Activated B cell treated with CpG ODN at 0.5 μM for 24 hours (primary cell): ENCODE measurements around the gene ITGA11. TPM values are rescaled to one million over a fixed set of nuclear protein-coding genes. Genes with fewer than 3 reads are reported as not detected.

Source experiments
- ATAC-seq: fragments of 200-7000 bp; cut with Tn5 transposase; one replicate; pipeline ENCODE4 v1.10.0; 2021; ENCODE audit warnings: low read depth, mild to moderate bottlenecking, moderate library complexity
- CTCF ChIA-PET: fragments of 350-600 bp; sonication (Branson Sonifier 250); formaldehyde crosslinking; loops from one replicate; lab custom pipeline; 2021; ENCODE audit warnings: antibody characterized with exemption; lab: Charles Lee
- POLR2A ChIA-PET: fragments of 350-600 bp; sonication (Branson Sonifier 250); formaldehyde crosslinking; loops from one replicate; lab custom pipeline; 2021; ENCODE audit warnings: antibody characterized with exemption; lab: Charles Lee
- DNase-seq: peaks from one replicate; pipeline ENCODE4 v3.0.0; 2022
- H3K27ac Mint-ChIP-seq: one replicate; pipeline ENCODE4 v1.8.0; 2020; ENCODE audit warnings: mixed read lengths
- H3K27me3 Mint-ChIP-seq: one replicate; pipeline ENCODE4 v1.8.0; 2021; ENCODE audit warnings: mixed read lengths
- H3K36me3 Mint-ChIP-seq: one replicate; pipeline ENCODE4 v1.8.0; 2021; ENCODE audit warnings: low read depth, mixed read lengths
- H3K4me1 Mint-ChIP-seq: one replicate; pipeline ENCODE4 v1.8.0; 2021; ENCODE audit warnings: mixed read lengths
- H3K4me3 Mint-ChIP-seq: one replicate; pipeline ENCODE4 v1.8.0; 2020; ENCODE audit warnings: mild to moderate bottlenecking, mixed read lengths
- H3K9me3 Mint-ChIP-seq: one replicate; pipeline ENCODE4 v1.8.0; 2020; ENCODE audit warnings: mixed read lengths
- intact Hi-C: fragments of 100-400 bp; cut with micrococcal nuclease; formaldehyde crosslinking; loops from one replicate; pipeline ENCODE4 v1.15.1; 2024
- total RNA-seq: library from RNA; stranded (reverse); gene quantifications from 2 replicates; pipeline ENCODE4 v1.2.3, GENCODE V29; 2022
- TF ChIP-seq, protein P1 (sequence below): fragments of 200-600 bp; IDR thresholded peaks from one replicate; pipeline ENCODE4 v1.8.0; 2022; ENCODE audit warnings: antibody characterized with exemption, mild to moderate bottlenecking

Gene ITGA11
- total RNA-seq, 1 donor from 2014 or later = not detected

DNA sequence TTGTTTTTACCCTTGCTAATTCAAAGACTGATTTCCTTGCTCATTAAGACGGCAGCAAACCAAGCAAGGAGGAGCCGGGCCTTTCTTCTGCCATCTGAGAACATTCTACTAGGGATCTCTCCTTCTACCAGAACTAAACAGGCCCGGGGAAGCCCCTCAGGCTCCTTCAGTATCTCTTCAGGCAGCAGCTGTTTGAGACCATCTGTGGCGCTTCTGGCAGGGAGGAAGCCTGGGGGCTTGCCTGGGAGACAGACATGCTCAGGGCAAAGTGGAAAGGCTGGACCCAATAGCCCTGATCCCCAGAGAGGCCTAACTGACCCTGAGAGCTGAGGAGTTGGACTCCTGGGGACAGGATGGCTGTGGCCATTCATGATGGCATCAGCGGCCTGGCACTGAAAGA is 86.5 kb downstream of the ITGA11 start:
- Mint-ChIP-seq H3K27me3 (peaks cover 4% of the 10 kb centered on the region), H3K27ac (no peak overlapping the region), H3K4me3 (no peak overlapping the region), H3K9me3 (no peaks in the 10 kb centered on the region), H3K36me3 (no peaks in the 10 kb centered on the region), H3K4me1 (no peaks in the 10 kb centered on the region)
- TF ChIP-seq, protein P1, sequence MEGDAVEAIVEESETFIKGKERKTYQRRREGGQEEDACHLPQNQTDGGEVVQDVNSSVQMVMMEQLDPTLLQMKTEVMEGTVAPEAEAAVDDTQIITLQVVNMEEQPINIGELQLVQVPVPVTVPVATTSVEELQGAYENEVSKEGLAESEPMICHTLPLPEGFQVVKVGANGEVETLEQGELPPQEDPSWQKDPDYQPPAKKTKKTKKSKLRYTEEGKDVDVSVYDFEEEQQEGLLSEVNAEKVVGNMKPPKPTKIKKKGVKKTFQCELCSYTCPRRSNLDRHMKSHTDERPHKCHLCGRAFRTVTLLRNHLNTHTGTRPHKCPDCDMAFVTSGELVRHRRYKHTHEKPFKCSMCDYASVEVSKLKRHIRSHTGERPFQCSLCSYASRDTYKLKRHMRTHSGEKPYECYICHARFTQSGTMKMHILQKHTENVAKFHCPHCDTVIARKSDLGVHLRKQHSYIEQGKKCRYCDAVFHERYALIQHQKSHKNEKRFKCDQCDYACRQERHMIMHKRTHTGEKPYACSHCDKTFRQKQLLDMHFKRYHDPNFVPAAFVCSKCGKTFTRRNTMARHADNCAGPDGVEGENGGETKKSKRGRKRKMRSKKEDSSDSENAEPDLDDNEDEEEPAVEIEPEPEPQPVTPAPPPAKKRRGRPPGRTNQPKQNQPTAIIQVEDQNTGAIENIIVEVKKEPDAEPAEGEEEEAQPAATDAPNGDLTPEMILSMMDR = no peak
- ATAC-seq (no peak), DNase-seq (no peak)
- intact Hi-C loops = no loop called here
- CTCF ChIA-PET = no interaction called here
- POLR2A ChIA-PET = no interaction called here

DNA sequence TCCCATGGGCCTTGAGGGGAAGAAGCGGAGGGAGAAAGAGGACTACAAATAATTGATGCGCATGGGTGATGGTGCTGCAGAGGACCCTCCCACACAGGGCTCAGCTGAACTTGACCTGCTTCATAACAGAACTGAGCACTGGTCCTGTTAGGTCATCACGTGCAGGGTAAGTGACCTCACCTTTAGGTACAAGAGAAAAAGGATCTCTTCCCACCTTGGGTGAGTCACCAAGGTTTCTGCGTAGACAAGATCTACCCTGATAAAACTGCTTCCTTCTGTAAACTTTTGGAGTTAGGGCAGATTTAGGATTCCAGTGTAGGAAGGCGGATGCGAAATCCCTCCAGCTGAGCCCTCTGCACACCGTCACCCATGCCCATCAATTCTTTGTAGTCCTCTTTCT is 87.4 kb downstream of the ITGA11 start:
- Mint-ChIP-seq H3K9me3 (no peaks in the 10 kb centered on the region), H3K27ac (no peak overlapping the region)
- ATAC-seq = no peak

DNA sequence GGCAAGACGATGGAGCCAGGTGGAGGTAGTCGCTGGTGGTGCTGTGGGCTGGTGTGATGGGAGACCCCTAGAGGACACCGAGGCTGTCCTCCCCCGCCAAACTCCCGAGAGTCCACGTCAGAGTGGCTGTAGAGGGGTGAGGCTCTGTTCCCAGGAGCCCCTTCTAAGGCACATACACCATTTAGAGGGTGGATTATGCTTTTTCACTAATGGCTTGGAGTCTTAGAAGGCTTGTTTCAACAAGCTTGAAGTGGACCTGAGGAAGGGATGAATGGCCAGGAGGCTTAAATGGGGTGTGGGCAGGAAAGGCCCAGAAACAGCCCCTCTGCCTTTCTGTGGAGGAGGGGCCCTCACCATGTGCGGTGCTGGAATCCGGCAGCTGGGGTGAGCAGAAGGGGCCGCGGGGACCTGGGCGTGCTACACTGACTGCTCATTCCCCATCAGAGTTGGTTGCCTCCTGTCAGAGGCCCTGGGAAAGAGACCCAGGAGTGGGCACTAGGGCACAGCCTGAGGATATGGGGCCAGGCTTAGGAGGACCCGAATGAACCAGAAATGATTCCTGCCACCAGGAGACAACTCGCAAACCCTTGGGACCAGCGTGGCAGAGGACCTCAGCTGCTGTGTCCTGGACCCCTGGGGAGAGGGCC is 88.3 kb downstream of the ITGA11 start:
- Mint-ChIP-seq H3K4me3 (no peak overlapping the region), H3K4me1 (no peaks in the 10 kb centered on the region), H3K36me3 (no peaks in the 10 kb centered on the region), H3K9me3 (no peaks in the 10 kb centered on the region), H3K27ac (no peak overlapping the region), H3K27me3 (peaks cover 4% of the 10 kb centered on the region)
- DNase-seq = no peak
- ChIA-PET POLR2A (no interaction called here), CTCF (no interaction called here)
- intact Hi-C loops = no loop called here
- TF ChIP-seq, protein P1 = no peak
- no peak for ATAC-seq

More for the DNA sequence above, 87.4 kb downstream of the ITGA11 start:
- intact Hi-C loops = no loop called here
- no peak for DNase-seq
- H3K36me3 Mint-ChIP-seq = no peaks in the 10 kb centered on the region
- TF ChIP-seq, protein P1 = no peak
- no peaks in the 10 kb centered on the region for H3K4me1 Mint-ChIP-seq
- POLR2A ChIA-PET = no interaction called here
- CTCF ChIA-PET = no interaction called here
- H3K4me3 Mint-ChIP-seq = no peak overlapping the region
- peaks cover 4% of the 10 kb centered on the region for H3K27me3 Mint-ChIP-seq

DNA sequence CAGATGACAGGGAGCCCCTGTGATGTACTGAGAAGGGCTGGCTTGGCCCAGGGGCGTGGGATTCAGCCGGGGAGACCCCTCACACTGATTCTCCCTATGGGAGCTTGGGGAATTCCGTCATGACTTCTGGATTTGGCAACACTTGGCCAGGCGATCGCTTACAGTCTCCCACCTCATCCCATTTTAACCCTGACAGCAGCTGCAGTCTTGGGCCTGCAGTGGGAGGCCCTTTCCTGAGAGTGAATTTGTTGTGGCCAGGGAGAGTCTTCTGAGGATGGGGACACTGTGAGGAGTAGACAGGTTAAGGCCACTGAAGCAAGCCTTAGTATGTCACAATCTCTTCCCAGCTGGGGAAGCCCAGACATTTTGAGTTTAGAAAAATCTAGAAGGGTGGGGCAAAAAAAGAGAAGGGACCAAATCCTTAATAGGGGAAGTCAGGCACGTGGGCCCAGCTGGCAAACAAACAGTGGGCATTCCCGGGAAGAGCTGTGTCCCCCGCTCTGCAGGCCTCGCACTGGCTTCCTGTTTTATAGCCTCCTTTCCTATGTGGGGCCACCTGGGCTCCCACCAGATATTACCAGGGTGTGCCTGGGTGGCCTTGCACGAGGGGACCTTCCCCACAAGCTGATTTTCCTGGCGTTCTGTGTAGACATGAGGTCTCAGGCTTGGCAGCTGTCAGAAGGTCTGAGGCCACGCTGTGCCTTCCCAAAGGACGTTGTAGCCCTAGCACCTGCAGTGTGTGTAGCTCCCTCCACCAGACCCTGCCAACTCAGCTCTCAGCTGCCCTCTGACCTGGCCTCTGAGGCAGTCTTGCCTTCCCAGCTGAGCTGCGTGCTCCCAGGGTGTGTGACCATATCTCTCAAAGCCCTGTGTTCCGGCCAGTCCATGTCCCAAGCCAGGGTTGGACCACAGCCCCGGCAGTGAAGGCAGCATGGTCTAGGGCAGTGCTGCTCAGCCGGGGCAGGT is 89.9 kb downstream of the ITGA11 start:
- Mint-ChIP-seq H3K4me1 (no peaks in the 10 kb centered on the region), H3K36me3 (no peaks in the 10 kb centered on the region), H3K9me3 (no peaks in the 10 kb centered on the region), H3K27ac (no peak overlapping the region), H3K27me3 (no peaks in the 10 kb centered on the region), H3K4me3 (no peak overlapping the region)
- intact Hi-C loops = no loop called here
- DNase-seq (no peak), ATAC-seq (no peak)
- CTCF ChIA-PET = interaction anchor here (0.8 kb wide), 1 partner anchor 89 kb away, joined by 3 read pairs; no protein-coding TSS in a partner anchor
- POLR2A ChIA-PET = interaction anchor here (0.6 kb wide), 1 partner anchor 40 kb away, joined by 3 read pairs; no protein-coding TSS in a partner anchor
- TF ChIP-seq, protein P1 = no peak
